ENCODE data around the gene PLP2.
"Not testable (repeated sequence)": the region's sequence is repeated elsewhere in the genome, so short reads cannot be mapped to it uniquely, and the experiment has no call there.

PLP2 gene

GRCh38 chrX:49163555-49164419 is 7.9 kb upstream of the PLP2 start:
- peak; percentile 88 for DNase-seq (ENCODE audit: low spot score)

- peak; percentile 12 for DNase-seq (ENCODE audit: low spot score)
Observed at GRCh38 chrX:49164589-49165360, 6.9 kb upstream of the PLP2 start.

- peak; percentile 54 for DNase-seq (ENCODE audit: low spot score)
Observed at GRCh38 chrX:49165901-49166881, 5.5 kb upstream of the PLP2 start.

GRCh38 chrX:49166914-49167739 is 4.6 kb upstream of the PLP2 start:
- peak; percentile 69 for DNase-seq (ENCODE audit: low spot score)

- DNase-seq (ENCODE audit: low spot score), result no peak
Observed at GRCh38 chrX:49167740-49168108, 4.0 kb upstream of the PLP2 start.

- DNase-seq (ENCODE audit: low spot score), result peak; percentile 68
Observed at GRCh38 chrX:49172280-49172780, 632 bp downstream of the PLP2 start.

- not testable (repeated sequence) for DNase-seq (ENCODE audit: low spot score)
Observed at GRCh38 chrX:49173544-49173943, 1.8 kb downstream of the PLP2 start.

- DNase-seq (ENCODE audit: low spot score), result no peak
Observed at GRCh38 chrX:49174723-49175122, 3.0 kb downstream of the PLP2 start.

- no peak for DNase-seq (ENCODE audit: low spot score)
Observed at GRCh38 chrX:49175435-49176274, 4.0 kb downstream of the PLP2 start.

GRCh38 chrX:49176421-49177326 is 5.0 kb downstream of the PLP2 start:
- no peak for DNase-seq (ENCODE audit: low spot score)

- DNase-seq (ENCODE audit: low spot score), result no peak
Observed at GRCh38 chrX:49177338-49177833, 5.7 kb downstream of the PLP2 start.

- DNase-seq (ENCODE audit: low spot score), result no peak
Observed at GRCh38 chrX:49177873-49178480, 6.3 kb downstream of the PLP2 start.

- no peak for DNase-seq (ENCODE audit: low spot score)
Observed at GRCh38 chrX:49178537-49178936, 6.8 kb downstream of the PLP2 start.

- no peak for DNase-seq (ENCODE audit: low spot score)
Observed at GRCh38 chrX:49179358-49179757, 7.7 kb downstream of the PLP2 start.

GRCh38 chrX:49183701-49184281 is 12.1 kb downstream of the PLP2 start:
- DNase-seq (ENCODE audit: low spot score), result no peak

GRCh38 chrX:49184294-49185281 is 12.9 kb downstream of the PLP2 start:
- DNase-seq (ENCODE audit: low spot score), result peak; percentile 87

All from AG08396 (cell line).